GM21390 (cell line): ENCODE results near the gene PTPRN2.

Experiments used
- ATAC-seq: cut with Tn5 transposase; IDR thresholded peaks from one replicate; pipeline ENCODE4 v1.9.1; 2021; ENCODE audit not compliant: unreplicated experiment

PTPRN2 gene

DNA sequence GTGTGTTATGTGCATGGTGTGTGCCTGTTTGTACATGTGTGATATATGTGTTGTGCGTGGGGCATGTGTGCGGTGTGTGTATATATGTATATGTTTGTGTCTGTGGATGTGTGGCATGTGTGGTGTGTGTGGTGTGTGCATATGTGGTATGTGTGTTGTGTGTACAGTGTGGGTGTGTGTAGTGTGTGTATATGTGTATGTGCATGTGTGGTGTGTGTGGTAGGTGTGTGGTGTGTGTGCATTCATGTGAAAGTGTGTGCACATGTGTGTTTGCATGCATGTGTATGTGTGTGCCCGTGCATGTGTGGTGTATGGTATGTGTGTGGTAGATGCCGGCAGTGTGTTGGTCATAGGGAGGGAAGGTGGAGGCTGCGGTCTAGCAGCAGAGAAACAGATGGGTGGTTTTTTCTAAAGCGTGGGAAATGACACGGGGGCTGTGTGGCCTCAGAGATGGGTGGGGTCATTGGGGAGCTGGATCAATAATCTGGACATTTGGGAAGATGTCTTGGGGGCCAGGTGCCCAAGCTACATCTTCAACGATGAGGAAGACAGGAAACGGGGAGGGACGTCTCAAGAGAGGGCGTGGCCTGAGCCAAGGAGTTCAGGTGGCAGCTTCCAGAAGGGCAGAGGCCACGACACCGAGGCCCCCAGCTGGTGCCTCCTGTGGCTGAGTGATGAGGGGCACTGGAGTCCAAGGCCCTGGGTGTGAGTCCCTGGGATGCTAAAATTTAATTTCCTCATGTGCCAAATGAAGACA, 769.5 kb downstream of the PTPRN2 start:
- ATAC-seq = no peak

DNA sequence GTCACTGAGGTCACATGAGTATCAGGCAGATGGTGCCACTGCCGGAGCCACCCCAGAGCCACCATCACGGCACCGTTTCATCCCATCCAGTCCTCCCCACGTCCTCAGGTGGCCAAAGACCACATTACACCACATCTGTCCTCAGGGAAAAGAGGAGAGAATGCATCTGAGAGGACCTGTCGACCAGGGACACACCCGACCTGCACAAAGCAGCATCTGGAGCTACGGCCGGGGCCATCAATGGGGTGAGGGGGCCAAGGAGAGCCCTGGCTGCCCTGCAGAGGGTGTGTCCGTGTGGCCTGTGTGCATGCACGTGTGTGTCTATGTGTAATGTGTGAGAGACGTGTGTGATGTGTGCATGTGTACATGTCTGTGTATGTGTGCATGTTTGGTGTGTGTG, 770.2 kb downstream of the PTPRN2 start:
- ATAC-seq = no peak

DNA sequence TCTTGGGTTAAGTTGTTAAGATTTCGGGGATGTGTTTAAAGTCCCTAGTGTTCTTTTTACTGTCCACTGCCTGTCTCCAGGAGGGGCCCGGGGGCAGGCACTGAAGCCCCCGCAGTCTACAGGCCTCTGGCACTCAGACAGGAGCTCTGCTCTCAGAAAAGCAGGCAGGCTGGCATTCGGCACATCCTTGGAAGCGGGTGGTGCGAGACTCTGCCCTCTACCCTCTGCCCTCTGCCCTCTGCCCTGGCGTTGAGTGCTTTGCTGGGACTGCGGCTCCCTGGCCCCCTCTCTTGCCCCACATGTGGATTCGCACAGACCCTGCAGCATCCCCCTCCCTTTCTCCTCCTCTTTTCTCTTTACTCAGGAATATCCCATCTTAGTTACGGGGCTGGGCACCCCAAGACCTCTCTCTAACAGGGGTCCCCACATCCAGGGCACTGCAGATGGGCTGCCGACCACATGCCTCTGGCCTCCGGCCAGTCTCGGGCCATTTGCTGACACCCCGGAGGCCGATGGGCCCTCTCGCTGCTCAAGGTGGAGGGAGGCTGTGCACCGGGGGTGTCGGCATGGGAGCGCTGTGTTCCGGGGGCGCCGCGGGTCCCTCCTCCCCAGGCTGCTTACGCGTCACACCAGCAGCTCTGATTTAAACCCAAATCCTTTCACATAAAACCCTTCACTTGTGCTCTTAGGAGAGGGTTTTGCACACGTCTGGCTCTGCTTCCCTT, 770.9 kb downstream of the PTPRN2 start:
- ATAC-seq = no peak

DNA sequence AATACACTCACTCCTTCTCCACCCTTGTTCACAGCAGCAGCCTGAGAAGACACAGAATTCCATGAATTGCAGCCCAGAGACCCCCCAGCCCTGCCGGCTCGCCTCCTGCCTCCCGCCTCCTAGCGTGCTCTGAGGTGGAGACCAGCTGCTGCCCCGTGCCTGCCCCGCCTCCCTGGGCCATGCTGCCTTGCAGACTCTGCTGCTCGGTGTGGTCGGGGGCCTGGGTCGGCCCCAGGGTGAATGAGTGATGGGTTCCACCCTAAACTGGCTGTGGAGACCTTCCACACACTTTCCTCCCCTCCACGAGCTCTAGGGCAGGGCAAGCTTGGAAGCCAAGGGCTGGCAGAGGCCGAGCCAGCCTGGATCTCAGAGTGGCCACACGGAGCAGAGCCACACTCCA, 771.5 kb downstream of the PTPRN2 start:
- no peak for ATAC-seq

- ATAC-seq = no peak
Measured at GRCh38 chr7:157815706-157816022, 772.0 kb downstream of the PTPRN2 start.

GRCh38 chr7:157814931-157815705, 772.5 kb downstream of the PTPRN2 start:
- ATAC-seq = no peak

DNA sequence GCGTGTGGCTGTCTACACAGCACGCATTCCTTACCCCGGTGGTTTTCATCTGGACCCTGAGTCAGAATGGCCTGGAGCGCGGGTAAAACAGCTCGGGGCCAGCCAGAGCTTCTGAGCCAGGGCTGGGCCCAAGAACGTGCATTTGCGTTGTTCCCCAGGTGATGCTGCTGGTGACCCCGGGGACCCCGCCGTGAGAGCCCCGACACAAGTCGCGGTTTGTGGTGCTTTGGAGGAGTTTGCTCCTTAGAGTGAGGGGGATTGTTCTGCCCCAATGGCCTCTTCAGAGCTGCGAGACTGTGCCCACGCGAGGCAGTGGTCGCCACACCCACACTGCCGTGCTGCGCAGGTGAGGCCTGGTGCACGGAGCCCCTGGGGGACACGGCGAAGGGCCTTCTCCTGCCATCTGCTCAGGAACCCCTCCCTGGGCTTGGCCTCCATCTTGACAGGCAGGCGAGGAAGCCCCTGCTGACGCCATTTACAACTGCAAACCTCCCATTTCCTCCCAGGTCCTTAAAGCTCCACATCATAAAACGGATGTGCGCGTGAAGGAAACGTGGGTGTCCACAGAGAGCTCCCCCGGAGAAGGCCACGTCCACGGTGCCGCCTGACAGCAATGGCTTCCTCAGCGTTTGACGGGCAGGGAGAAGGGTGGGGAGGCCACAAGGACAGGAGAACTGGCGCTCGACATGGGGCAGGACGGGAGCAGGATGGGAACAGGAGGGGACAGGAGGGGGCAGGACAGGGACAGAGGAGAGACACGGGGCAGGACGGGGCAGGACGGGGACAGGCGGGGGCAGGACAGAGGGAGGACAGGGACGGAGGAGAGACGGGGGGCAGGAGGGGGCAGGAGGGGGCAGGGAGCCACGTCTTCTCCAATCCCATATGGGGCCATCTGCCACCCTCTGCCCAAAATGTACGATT, 773.6 kb downstream of the PTPRN2 start:
- no peak for ATAC-seq

GRCh38 chr7:157813053-157813452, 774.6 kb downstream of the PTPRN2 start:
- ATAC-seq = no peak

DNA sequence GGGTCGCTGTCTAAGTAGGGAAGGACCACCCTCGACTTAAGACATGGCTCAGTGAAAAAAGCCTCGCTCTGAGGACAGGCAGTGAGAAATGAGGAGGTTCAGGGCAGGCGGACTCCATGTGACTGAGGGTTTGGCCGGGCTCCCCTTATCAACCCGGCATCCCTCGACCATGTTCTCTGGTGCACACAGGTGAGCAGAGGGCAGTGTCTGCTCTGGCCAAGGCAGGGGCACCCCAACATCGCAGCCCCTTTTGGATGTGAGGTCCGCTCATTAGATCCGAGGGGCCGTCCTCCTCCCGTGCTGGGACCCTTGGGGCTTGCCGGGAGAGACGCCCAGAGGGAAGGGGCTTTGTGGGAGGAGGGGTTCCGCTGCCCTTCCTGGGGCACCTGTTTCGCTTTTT, 775.7 kb downstream of the PTPRN2 start:
- no peak for ATAC-seq

DNA sequence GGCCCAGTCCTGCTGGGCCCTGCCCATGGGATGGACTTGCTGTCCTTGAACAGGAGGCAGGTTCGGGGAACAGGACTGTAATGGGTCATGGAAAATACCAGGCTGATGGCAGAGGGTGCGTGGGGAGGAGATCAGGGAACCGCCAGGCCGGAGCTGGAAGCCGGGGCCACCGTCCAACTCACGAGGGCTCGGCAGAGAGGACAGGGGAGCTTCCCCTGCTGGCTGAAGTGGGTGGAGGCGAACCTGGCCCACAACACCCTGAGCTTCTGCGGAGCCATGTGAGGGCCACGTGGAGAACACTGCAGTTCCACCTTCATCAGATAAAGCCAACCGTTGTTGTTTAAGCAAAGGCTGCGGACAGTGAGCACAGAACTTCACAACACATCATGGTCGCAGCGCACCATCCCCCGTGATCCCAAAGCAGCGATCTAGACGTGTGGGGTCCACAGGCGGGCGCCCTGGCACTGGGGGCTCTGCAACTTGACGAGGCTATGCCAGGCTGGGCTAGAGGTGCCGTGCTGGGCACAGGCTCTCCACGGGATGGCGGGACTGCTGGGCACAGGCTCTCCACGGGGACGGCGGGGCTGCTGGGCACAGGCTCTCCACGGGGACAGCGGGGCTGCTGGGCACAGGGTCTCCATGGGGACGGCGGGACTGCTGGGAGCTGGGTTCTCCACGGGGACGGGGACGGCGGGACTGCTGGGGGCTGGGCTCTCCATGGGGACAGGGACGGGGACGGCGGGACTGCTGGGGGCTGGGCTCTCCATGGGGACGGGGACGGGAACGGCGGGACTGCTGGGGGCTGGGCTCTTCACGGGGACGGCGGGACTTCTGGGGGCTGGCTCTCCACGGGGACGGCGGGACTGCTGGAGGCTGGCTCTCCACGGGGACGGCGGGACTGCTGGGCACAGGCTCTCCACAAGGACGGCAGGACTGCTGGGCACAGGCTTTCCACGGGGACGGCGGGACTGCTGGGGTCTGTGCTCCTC, 777.5 kb downstream of the PTPRN2 start:
- no peak for ATAC-seq

- ATAC-seq = no peak
Measured at GRCh38 chr7:157809154-157809862, 778.3 kb downstream of the PTPRN2 start.

DNA sequence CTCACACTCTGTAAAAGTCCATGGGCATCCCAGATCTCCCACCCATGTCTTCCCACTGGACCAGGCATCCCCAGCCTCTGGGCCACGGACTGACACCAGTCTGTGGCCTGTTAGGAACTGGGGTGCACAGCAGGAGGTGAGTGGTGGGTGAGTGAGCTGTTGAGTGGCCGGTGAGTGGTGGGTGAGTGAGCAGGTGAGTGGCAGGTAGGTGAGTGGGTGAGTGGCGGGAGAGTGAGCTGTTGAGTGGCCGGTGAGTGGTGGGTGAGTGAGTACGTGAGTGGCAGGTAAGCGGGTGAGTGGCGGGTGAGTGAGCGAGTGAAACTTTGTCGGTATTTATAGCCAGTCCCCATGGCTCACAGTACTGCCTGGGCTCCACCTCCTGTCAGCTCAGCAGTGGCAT, 779.6 kb downstream of the PTPRN2 start:
- ATAC-seq = no peak

DNA sequence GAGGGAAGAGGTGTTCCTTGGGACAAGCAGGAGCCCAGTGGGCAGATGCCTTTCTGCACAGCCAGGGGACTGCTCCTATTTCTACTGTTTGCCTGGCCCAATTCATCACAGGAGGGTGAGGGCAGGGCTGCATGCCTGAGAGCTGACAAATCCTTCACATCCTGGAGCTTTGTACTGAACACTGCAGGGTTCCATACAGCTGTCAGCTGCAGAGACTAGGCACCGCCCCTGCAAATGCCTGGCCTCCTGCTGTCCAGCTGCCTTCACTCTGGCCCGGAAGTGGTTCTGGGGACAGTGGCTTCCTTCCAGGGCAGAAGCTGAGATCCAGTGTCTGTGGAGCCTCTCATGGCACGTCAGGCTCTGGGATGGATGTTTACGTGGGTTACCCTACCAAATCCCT, 780.1 kb downstream of the PTPRN2 start:
- no peak for ATAC-seq

DNA sequence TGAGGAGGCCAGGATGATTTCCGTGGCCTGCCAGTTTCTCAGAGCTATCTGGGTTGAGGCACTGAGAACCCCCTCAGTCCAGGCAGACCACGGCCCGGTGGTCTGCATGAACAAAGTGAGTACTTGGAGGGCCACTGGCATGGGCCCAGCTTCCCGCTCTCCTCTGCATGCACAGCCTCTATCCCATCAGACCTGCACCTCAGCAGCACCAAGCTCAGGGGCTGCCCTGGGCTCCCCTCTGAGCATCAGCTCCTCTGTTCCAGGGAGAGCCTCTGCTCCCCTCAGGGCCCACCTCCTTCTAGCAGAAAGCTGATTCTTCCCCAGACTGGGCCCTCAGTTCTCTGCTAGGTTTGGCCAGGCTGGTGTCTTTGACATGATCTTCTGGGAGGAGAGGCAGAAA, 780.9 kb downstream of the PTPRN2 start:
- no peak for ATAC-seq

- no peak for ATAC-seq
Measured at GRCh38 chr7:157805713-157806112, 781.9 kb downstream of the PTPRN2 start.

DNA sequence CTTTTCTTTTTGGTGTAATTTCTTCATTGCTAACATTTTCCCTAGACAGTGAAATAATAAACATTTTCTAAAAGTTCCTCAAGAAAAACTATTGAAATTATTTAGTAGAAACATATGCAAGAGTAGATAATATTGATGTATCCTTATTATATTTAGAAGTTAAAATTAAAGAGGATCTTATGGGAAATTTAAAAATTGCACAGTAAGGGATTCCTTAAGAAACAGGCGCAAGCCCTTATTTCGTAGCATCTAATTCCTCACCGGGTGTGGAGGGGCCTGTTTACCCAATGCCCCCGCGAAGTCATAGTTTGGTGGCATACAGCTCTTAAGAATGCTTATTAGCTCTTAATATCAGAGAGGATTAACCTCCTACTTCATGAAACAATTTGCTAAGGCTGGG, 783.7 kb downstream of the PTPRN2 start:
- ATAC-seq = no peak

DNA sequence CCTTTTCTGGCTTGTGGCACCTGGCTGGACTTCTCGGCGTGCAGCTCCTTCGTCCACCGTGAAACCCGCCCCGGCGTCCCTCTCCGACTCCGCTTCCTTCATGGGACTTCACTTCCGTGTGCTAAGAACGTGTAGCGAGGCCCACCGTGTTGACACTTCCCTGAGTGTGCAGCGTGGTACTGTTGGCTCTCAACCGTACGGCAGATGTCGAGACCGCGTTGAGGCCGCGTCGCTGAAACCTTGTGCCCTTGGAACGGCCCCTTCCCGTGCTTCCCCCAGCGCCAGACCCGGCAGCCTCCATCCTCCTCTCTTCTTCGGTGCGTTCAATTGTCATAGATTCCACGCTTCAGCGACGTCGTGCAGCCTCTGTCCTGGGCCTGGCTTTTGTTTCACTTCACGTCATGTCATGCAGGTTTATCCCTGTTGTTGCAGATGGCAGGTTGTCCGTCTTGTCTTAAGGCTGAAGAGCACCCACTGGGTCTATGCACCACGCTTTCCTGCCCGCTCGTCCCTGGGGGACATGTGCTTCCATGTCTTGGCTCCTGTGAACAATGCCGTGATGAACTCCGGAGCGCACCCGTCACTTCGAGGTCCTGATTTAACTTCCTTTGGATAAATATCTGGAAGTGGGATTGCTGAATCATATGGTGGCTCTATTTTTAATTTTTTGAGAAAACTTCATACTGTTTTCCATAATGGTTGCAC, 785.5 kb downstream of the PTPRN2 start:
- ATAC-seq = no peak

DNA sequence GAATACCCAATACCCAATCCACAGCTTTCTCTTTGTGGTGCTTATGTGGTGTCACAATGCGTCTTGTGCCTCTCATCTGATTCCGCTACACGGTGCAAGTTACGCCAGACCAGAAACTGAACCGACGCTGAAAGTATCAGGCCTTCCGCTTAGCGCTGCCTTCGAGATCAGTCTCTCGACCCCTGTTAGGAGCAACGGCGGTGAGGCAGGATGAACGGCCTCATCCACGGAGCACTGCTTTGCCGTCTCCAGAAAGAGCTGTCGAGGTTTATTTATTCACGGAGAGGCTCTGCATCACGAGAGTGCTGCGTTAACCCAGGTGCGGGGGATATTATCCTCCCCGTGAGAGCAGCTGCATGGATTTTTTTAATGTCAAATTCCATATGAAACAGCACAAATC, 786.5 kb downstream of the PTPRN2 start:
- ATAC-seq = no peak

DNA sequence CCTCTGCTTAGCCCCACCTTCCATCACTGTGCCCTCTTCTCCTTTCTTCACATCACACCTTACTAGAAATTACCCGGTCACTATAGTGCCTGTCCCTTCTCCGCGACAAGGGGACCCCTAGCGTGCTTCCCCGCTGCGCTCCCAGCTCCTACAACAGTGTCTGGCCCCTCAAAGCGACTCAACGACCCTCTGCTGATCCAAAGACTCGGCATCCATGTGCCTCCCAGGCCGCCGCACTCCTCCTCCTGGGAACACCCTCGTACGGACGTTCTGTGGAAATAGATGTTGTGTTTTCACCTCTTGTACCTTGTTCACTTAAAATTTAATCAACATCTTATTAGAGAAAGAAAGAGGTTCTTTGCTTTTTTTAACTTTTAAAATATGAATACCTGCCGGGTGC, 787.3 kb downstream of the PTPRN2 start:
- ATAC-seq = no peak
